HL-60 (cell line): ENCODE results near the gene HLA-DRA.

ENCODE experiments used
- CTCF ChIP-seq: IDR thresholded peaks from one replicate; pipeline ENCODE4 v1.5.1; 2011; ENCODE audit warnings: low read length, control low read depth, inconsistent platforms; ENCODE audit not compliant: insufficient read depth
- GABPA ChIP-seq: IDR thresholded peaks from 2 replicates; pipeline ENCODE4 v1.6.1; 2012; ENCODE audit warnings: low read depth
- POLR2AphosphoS5 ChIP-seq: IDR thresholded peaks from 2 replicates; pipeline ENCODE4 v1.6.1; 2012; ENCODE audit warnings: low read depth

DNA sequence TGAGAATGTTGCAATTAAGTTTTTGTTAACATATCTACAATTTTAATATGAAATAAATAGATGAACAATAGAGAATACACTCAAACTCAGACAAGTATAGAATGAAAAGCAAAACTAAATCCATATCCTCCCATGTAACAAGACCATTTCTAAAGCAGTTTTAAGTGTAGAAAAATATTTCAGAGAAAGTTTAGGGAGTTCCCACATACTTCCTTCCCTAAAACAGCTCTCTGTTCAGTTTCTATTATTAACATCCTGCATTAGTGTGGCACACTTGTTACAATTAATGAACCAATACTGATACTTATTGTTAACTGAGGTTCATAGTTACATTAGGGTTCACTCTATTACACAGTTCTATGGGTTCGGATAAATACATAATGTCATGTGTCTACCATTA is 52.0 kb downstream of the HLA-DRA start:
- TF ChIP-seq CTCF (no peak), POLR2AphosphoS5 (no peak), GABPA (no peak)
